SK-N-MC (cell line): ENCODE measurements around the gene CDKN2B-AS1.

ENCODE experiments used
- DNase-seq: peaks from one replicate; pipeline ENCODE4 v3.0.0-alpha.2; 2011; ENCODE audit warnings: low read depth, low spot score
- H3K27ac ChIP-seq: fragments of 200-600 bp; sonication (generic); 2 replicates; pipeline ENCODE4 v1.5.1; 2016; ENCODE audit warnings: mixed run types
- H3K36me3 ChIP-seq: fragments of 200-600 bp; sonication (generic); 2 replicates; pipeline ENCODE4 v1.6.1; 2017; ENCODE audit warnings: antibody characterized with exemption, low read length, mixed read lengths; ENCODE audit not compliant: insufficient read depth
- H3K4me3 ChIP-seq: fragments of 200-600 bp; sonication (generic); 2 replicates; pipeline ENCODE4 v1.5.1; 2016
- H3K9ac ChIP-seq: fragments of 200-600 bp; sonication (generic); 2 replicates; pipeline ENCODE4 v1.8.0; 2017; ENCODE audit warnings: mixed run types, mixed read lengths; ENCODE audit not compliant: insufficient read length
- H3K9me3 ChIP-seq: fragments of 200-600 bp; sonication (generic); 2 replicates; pipeline ENCODE4 v1.6.1; 2017; ENCODE audit warnings: low read depth, mild to moderate bottlenecking, antibody characterized with exemption, low read length, moderate library complexity, mixed read lengths
- EZH2 ChIP-seq: fragments of 200-600 bp; sonication (generic); IDR thresholded peaks from one replicate; pipeline ENCODE4 v1.6.1; 2017; ENCODE audit warnings: antibody characterized with exemption
- FOXP2 ChIP-seq: optimal IDR thresholded peaks from 2 replicates; pipeline ENCODE3; 2011; ENCODE audit warnings: mild to moderate bottlenecking, moderate library complexity; ENCODE audit not compliant: insufficient read depth; ENCODE audit errors: extremely low read length, control extremely low read depth
- POLR2AphosphoS5 ChIP-seq: IDR thresholded peaks from 2 replicates; pipeline ENCODE4 v1.6.1; 2012; ENCODE audit warnings: mild to moderate bottlenecking, low read depth, low read length, borderline replicate concordance

Gene CDKN2B-AS1

DNA sequence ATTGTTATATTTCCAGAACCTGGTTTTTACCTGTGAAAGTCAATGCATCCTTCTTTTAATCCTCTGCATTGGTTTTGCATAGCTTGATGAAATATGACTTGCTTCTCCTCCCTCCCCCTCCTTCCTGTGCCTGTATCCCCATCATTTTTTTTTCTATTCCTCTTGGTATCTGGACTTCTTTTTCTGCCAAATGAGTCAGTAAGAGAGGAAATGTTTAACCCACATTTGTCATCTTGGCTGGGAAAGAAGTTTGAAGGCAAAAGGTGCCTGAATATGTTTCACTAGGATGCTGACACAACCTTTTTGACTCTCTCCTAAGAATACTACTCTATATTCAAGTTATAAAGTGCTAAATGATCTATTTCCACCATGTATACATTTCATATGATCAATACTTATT lies 50.0 kb downstream of the CDKN2B-AS1 start:
- H3K4me3 ChIP-seq = no peak overlapping the region
- no peak for DNase-seq
- no peak overlapping the region for H3K27ac ChIP-seq
- TF ChIP-seq EZH2 (no peak), POLR2AphosphoS5 (no peak), FOXP2 (no peak)
- 0 out of 2 replicates have a peak, but pooled peaks cover 8% of the 10 kb centered on the region for H3K36me3 ChIP-seq
- no peak overlapping the region for H3K9ac ChIP-seq
- H3K9me3 ChIP-seq = no peaks in the 10 kb centered on the region

DNA sequence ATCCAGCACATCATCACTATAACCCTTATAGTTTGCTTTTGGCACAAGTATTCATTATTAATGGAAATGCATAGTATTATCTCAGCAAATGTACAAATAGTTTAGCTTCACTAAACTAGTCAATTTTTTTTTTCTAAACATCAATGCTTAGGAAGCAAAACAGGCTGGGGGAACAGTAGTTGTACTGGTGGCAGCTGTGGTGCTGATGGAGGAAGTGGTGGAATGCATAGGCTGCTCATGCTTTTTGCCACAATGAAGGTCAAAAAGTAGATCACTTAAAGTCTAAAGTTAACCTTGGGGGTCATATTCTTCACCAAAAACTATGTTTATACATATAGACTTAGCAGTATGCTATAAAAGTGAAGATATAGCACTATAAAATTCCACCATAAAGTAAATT lies 50.8 kb downstream of the CDKN2B-AS1 start:
- H3K27ac ChIP-seq = no peak overlapping the region

DNA sequence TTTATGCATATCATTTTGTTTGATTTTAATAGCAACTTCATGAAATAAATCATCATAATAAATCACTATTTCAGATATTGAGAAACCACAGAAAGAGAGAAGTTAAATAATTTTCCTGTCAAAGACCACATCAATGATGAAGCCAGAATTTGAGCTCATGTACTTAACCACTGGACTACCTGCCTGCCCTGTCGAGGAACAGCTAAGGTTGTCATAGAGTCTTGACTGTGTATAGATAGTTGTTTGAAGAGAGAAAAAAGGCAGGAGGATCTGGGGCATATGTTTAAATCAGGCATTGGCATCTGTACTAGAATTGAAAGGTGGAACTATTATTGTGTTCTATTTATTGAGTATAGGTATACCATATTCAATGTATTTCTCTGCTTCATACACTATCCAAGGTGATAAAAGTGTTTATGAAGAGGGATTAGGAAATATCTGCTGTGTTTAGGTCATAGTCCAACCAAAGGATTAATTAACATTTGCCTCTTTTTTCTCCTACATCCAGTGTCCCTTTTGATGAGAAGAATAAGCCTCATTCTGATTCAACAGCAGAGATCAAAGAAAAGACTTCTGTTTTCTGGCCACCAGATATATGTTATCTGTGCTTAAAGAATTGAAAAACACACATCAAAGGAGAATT lies 51.8 kb downstream of the CDKN2B-AS1 start:
- no peak overlapping the region for H3K9ac ChIP-seq
- peaks cover 23% of the 10 kb centered on the region for H3K36me3 ChIP-seq
- no peak overlapping the region for H3K27ac ChIP-seq
- no peak overlapping the region for H3K4me3 ChIP-seq
- TF ChIP-seq FOXP2 (no peak), POLR2AphosphoS5 (no peak), EZH2 (no peak)
- no peaks in the 10 kb centered on the region for H3K9me3 ChIP-seq
- no peak for DNase-seq

More for the DNA sequence above, 50.8 kb downstream of the CDKN2B-AS1 start:
- no peaks in the 10 kb centered on the region for H3K9me3 ChIP-seq
- TF ChIP-seq FOXP2 (no peak), EZH2 (no peak), POLR2AphosphoS5 (no peak)
- peaks cover 14% of the 10 kb centered on the region for H3K36me3 ChIP-seq
- no peak overlapping the region for H3K4me3 ChIP-seq
- no peak overlapping the region for H3K9ac ChIP-seq
- DNase-seq = no peak

DNA sequence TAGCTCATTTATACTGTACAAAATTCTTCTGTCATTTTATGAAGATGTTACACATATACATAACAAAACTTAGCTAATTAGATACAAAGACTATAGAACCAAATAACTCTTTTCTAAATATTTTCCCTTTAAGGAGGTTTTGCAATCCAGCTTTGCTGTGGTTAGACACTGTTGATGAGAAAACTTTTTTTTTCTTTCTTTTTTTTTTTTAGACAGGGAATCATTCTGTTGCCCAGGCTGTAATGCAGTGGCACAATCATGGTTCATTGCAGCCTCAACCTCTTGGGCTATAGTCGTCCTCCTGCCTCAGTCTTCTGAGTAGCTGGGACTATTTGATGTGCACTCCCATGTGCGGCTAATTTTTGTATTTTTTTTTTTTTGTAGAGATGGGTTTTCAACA lies 53.0 kb downstream of the CDKN2B-AS1 start:
- Histone ChIP-seq H3K36me3 (peaks cover 35% of the 10 kb centered on the region), H3K27ac (no peak overlapping the region), H3K9me3 (no peaks in the 10 kb centered on the region), H3K4me3 (no peak overlapping the region), H3K9ac (no peak overlapping the region)
- no peak for DNase-seq
- TF ChIP-seq EZH2 (no peak), FOXP2 (no peak), POLR2AphosphoS5 (no peak)

DNA sequence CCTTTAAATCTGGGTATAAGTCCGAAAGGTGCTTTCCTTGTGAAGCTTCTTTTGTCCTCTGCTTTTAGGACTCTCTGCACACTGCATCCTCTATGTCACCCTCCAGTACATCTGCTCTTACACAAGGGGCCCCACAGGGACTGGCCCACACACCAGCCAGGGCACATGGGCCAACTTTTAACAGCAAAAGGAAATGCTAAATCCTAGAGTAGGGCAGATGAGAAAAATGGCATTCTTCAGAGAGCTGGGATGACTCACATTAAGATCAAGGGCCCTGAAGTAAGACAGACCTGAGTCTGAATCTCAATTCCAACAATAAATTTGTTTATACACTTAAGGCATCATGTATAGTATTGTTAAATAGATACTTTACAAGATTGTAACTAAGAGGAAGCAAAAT lies 54.8 kb downstream of the CDKN2B-AS1 start:
- H3K27ac ChIP-seq = no peak overlapping the region
- no peak overlapping the region for H3K9ac ChIP-seq
- DNase-seq = no peak
- peaks cover 47% of the 10 kb centered on the region for H3K36me3 ChIP-seq
- no peaks in the 10 kb centered on the region for H3K9me3 ChIP-seq
- H3K4me3 ChIP-seq = no peak overlapping the region
- TF ChIP-seq FOXP2 = no peak
- no peak for TF ChIP-seq POLR2AphosphoS5
- TF ChIP-seq EZH2 = no peak

DNA sequence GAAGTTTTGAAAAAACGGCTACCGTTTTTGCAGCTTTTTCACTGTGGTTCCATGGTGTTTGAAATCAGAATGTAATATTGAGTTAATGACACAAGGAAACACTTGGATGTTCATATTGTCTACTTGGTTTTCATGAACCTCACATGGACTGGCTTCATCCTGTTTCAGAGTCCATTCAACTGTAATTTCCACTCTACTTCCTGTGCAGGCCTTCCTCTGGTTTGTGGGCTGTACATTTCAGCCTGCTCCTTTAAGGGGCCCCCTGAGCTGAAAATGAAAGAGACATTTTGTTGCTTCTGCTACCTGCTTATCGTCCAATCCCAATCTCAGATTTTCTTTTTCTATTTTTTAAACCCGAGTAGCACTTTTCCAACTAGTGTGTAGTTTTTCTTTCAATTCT lies 56.3 kb downstream of the CDKN2B-AS1 start:
- no peak overlapping the region for H3K4me3 ChIP-seq
- H3K9me3 ChIP-seq = no peaks in the 10 kb centered on the region
- H3K27ac ChIP-seq = no peak overlapping the region
- no peak overlapping the region for H3K9ac ChIP-seq
- no peak for TF ChIP-seq FOXP2
- no peak for TF ChIP-seq EZH2
- TF ChIP-seq POLR2AphosphoS5 = no peak
- no peak for DNase-seq
- peaks cover 55% of the 10 kb centered on the region for H3K36me3 ChIP-seq

DNA sequence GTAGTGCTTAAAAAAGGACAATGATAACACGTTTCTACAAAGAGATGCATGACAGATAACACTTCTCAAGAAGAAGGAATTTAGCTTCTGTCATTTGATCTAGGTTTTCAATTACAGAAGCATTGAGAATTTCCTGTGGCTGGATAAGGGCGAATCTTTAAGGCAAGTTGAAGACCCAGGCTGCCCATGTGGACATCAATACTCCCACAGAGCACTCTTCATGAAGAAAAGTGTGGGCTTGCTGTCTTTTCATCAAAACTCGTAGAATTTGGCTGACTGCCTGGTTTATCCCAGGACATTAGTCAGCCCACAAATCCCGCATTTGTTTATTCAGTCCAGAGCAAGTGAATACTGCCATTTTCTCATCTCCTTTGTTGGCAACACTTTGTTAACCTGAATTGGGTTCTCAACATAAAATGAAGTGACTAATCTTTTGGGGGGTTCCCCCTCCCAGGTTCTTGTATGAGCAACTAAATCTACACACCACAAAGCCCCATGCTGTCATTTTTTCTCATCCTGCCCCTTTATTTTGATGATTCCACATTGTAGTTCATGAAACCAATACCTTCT lies 57.9 kb downstream of the CDKN2B-AS1 start:
- TF ChIP-seq FOXP2 = no peak
- no peak for TF ChIP-seq EZH2
- no peak for TF ChIP-seq POLR2AphosphoS5
- Histone ChIP-seq H3K4me3 (no peak overlapping the region), H3K9me3 (no peaks in the 10 kb centered on the region), H3K27ac (no peak overlapping the region), H3K9ac (no peak overlapping the region), H3K36me3 (peaks cover 59% of the 10 kb centered on the region)
- DNase-seq = no peak

DNA sequence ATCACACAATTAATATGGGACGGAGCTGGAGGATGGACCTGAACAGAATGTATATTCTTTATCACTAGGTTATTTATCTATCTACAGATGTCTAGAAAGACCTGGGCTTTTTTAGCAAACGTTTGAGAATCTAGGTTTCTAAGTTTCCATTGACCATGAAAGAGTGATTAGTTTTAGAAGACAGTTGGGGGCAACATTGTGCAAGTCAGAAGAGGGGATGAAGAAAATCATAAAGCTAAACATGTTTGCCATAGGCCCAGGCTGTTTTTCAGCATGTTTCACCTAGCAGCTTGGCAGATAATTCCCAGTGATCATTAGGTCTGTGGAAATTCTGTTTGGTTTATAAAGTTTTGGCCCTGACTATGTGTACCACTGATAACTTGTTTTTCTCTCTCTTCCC lies 58.6 kb downstream of the CDKN2B-AS1 start:
- Histone ChIP-seq H3K36me3 (peaks cover 64% of the 10 kb centered on the region), H3K9ac (no peak overlapping the region), H3K27ac (no peak overlapping the region), H3K4me3 (no peak overlapping the region), H3K9me3 (no peaks in the 10 kb centered on the region)
- DNase-seq = no peak
- TF ChIP-seq POLR2AphosphoS5 = no peak
- TF ChIP-seq FOXP2 = no peak
- TF ChIP-seq EZH2 = no peak

DNA sequence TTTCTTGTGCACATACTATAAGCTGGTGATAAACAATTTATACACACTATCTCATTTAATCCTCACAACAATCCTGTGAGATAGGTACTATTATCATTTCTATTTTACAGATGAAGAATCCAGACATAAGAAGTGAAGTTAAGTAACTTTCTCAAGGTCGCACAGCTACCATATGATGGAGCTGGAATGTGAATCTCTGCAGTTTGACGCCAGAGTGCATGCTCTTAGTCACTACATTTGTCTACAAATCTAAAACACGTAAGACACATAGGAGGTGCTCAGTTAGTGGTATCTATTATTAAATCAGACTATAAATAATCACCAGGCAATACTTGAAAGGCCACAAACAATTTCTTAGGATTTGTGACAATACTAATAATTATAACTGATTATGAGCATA lies 59.5 kb downstream of the CDKN2B-AS1 start:
- no peak overlapping the region for H3K4me3 ChIP-seq
- peaks cover 65% of the 10 kb centered on the region for H3K36me3 ChIP-seq
- no peak overlapping the region for H3K27ac ChIP-seq
- DNase-seq = no peak
- no peaks in the 10 kb centered on the region for H3K9me3 ChIP-seq
- no peak overlapping the region for H3K9ac ChIP-seq
- TF ChIP-seq POLR2AphosphoS5 (no peak), EZH2 (no peak), FOXP2 (no peak)
